ENCODE measurements around the gene SEC62.
A peak's percentile ranks its signal among the peaks of the same experiment; 100 is the strongest.

Gene SEC62

DNA sequence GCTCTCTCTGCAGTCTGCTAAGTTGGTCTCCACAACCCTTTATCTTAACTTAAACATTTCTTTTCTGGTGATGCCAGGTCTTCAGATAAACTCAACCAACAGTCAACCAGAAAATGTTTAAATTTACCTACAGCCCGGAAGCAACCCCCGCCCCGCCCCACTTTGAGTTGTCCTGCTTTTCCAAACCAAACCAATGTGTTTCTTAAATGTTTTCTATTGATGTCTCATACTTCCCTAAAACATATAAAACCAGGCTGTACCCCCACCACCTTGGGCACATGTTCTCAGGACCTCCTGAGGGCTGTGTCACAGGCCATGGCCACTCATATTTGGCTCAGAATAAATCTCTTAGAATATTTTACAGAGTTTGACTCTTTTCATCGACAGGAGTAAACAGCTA is 58.0 kb downstream of the SEC62 start:
- H3K27ac Mint-ChIP-seq = no peak overlapping the region
- H3K36me3 Mint-ChIP-seq = peaks cover 6% of the 10 kb centered on the region
- H3K9me3 Mint-ChIP-seq = peaks cover 6% of the 10 kb centered on the region
- DNase-seq (ENCODE audit: low spot score in 2 of 2) = no peak
- peaks cover 7% of the 10 kb centered on the region for H3K4me1 Mint-ChIP-seq
- H3K4me3 Mint-ChIP-seq = no peak overlapping the region
- ATAC-seq = no peak

DNA sequence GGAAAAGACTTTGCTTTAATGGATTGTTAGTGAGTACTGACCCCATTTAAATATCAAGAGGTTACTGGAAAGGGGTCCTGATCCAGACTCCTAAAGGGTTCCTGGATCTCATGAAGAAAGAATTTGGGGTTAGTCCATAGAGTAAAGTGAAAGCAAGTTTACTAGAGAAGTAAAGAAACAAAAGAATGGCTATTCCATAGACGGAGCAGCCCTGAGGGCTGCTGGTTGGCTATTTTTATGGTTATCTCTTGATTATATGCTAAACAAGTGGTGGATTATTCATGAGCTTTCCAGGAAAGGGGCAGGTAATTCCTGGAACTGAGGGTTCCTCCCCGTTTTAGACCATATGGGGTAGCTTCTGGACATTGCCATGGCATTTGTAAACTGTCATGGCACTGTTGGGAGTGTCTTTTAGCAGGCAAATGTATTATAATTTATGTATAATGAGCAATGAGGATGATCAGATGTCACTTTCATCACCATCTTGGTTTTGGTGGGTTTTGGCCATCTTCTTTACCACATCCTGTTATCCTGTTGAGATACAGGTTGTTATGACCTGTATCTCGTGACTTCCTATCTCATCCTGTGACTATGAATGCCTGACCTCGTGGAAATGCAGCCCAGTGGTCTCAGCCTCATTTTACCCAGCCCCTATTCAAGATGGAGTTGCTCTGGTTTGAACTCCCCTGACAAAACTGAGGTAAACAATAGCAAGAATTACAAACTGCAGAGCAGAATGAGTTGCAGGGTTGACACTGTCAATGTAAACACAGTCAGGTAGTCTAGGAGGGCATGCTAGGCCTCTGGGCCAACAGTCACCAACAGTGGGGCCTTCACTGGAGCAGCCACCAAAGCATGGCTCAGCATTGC is 60.9 kb downstream of the SEC62 start:
- peak overlapping the region; percentile 70 for H3K27ac Mint-ChIP-seq
- ATAC-seq = peak; percentile 81
- H3K9me3 Mint-ChIP-seq = peaks cover 6% of the 10 kb centered on the region
- no peak for DNase-seq (ENCODE audit: low spot score in 2 of 2)
- no peak overlapping the region for H3K4me3 Mint-ChIP-seq
- H3K36me3 Mint-ChIP-seq = peaks cover 6% of the 10 kb centered on the region
- peaks cover 8% of the 10 kb centered on the region for H3K4me1 Mint-ChIP-seq

DNA sequence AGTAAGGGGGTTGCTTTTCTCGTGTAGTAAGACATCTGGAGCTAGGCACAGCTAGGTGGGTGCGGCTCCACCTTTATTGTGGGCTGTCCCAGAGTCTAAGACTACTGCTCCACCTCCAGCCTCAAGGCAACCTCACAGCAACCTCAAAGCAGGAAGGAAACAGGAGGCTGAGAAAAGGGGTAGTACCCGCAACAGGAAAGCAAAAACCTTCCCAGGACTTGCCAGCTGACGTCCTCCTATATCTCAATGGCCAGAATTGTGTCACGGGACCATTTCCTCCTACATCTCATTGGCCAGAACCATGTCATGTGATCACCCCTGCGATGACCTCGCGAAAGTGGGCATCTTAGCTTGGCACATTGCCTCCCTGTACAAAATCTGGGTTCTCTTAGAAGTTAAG is 66.9 kb downstream of the SEC62 start:
- peaks cover 2% of the 10 kb centered on the region for H3K9me3 Mint-ChIP-seq
- no peak overlapping the region for H3K27ac Mint-ChIP-seq
- no peak overlapping the region for H3K4me3 Mint-ChIP-seq
- H3K36me3 Mint-ChIP-seq = no peaks in the 10 kb centered on the region
- ATAC-seq (peak; percentile 14), DNase-seq (ENCODE audit: low spot score in 2 of 2) (no peak)
- peaks cover 17% of the 10 kb centered on the region for H3K4me1 Mint-ChIP-seq

DNA sequence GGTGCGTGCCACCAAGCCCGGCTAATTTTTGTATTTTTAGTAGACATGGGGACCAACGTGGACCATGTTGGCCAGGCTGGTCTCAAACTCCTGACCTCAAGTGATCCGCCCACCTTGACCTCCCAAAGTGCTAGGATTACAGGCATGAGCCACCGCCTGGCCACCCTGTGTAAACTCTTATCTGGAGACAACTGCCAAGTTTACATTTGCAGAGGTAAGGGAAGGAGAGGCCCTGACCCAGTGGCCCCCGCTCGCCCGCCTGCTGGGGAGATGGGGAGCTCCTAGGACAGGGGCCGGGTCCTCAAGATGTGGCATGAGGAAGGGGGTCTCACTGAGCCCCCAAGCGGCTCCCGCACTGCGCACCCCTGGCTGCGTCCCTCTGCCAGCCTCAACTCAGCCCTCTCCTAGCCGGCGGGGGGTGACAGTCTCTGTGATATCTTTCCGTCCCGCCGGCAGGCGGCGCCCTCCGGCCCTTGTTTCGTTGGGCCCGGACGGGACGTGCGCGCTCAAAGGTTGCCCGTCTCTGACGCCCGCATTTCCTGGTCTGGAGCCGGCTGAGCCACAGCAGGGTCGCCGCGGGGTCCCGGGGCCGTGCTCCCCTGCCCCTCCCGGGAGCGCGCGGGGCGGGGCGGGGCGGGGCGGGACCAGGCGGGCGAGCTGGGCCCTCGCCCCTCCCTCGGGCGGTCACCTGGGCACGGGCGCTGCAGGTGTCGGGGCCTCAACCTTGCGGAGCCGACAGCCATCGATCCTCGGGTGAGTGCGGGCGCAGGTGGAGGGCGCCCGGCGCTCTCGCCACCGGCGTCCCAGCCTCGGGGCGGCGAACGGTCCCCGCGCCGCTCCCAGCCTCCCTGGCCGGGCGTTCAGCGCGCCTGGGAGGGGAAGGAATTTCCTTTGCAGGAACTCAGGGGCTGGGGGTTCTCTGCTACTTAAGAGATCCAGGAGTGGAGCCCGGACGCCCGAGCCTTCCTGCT is 71.1 kb downstream of the SEC62 start, which contains the start of gene GPR160:
GPR160 (plus strand) TSS at position 533 of the 971 bp plus-strand sequence. CDS start 45,978 bp downstream, outside the sequence.
- H3K4me3 Mint-ChIP-seq = peak within 1 kb of the TSS; percentile 76
- H3K9me3 Mint-ChIP-seq = no peaks in the 10 kb centered on the region
- peaks cover 38% of the 10 kb centered on the region for H3K4me1 Mint-ChIP-seq
- DNase-seq (ENCODE audit: low spot score in 2 of 2) = peak; percentile 85 to 91
- H3K27ac Mint-ChIP-seq = no peak within 1 kb of the TSS
- ATAC-seq = peak; percentile 95
- H3K36me3 Mint-ChIP-seq = peaks cover 5% of the 10 kb centered on the region

DNA sequence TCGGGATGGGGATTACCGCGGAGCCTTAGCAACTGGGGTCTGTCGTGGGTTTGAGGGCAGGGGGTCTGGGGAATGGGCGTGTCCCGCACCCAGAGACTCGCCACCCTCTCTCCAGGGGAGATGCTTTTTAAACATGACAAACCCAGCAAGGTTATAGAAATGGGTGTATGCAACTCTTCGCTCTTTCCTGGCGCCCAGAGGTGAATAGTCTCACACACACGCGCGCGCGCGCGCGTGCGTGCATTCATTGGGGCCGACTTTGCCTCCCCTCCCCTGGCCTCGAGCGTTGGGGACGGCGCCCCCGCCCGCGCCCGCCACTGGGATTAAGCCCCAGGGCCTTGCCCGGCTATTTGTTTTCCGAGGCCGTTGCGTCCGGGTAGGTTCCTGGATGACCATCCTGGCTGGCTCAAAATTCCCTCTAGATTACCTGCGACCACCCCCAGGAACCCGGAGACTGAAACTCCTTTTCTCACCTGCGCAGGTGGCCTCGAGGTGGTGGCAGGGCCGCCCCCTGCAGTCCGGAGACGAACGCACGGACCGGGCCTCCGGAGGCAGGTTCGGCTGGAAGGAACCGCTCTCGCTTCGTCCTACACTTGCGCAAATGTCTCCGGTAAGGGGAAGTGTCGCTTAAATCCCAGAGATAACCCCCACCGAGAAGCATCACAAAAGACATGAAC is 72.0 kb downstream of the SEC62 start:
- DNase-seq (ENCODE audit: low spot score in 2 of 2) = peak in 1 of 2 donors; percentile 62
- Mint-ChIP-seq H3K4me3 (peak overlapping the region; percentile 76), H3K27ac (no peak overlapping the region), H3K9me3 (no peaks in the 10 kb centered on the region), H3K36me3 (peaks cover 5% of the 10 kb centered on the region), H3K4me1 (peaks cover 30% of the 10 kb centered on the region)
- peak; percentile 25 for ATAC-seq

DNA sequence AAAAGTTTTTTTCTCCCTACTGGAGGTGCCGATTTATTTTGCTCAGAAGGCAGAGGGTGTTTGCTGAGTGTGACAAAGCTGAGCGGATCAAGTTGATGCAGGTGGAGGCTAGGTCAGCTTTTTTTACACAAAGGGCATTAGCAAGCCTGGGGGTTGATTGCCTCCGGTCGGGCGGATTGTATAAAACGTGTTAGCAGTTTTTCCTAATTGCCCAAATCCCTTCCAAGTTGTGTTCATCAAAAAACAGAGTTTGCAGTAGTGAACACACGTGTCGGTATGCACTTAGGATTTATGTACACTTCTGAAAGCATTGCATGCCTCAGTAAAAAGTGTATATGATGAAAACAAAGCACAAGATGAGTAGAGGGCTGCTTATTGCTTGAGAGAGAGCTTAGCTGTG is 73.8 kb downstream of the SEC62 start:
- peaks cover 34% of the 10 kb centered on the region for H3K4me1 Mint-ChIP-seq
- no peaks in the 10 kb centered on the region for H3K9me3 Mint-ChIP-seq
- no peak overlapping the region for H3K27ac Mint-ChIP-seq
- no peak overlapping the region for H3K4me3 Mint-ChIP-seq
- no peak for ATAC-seq
- H3K36me3 Mint-ChIP-seq = peaks cover 5% of the 10 kb centered on the region
- DNase-seq (ENCODE audit: low spot score in 2 of 2) = no peak

DNA sequence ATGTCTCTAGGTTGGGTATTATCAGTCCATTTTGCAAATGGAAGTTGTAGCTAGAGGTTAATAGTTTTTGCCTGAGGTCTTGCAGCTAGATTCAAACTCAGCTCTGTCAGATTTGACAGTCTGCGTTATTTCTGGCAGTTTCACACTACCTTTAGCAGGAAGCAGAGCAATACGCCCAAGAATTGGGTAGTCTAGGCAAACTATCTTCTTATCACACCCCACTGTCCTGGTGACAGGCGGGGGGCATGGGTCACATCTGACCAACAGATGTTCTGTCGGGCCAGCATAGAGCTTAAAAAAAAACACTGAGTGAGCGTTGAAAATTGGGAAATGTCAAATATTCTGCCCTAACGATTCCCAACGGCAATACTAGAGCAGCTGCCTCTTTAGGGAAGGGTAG is 76.9 kb downstream of the SEC62 start:
- no peak overlapping the region for H3K27ac Mint-ChIP-seq
- ATAC-seq (no peak), DNase-seq (ENCODE audit: low spot score in 2 of 2) (no peak)
- peaks cover 39% of the 10 kb centered on the region for H3K4me1 Mint-ChIP-seq
- no peaks in the 10 kb centered on the region for H3K9me3 Mint-ChIP-seq
- no peak overlapping the region for H3K4me3 Mint-ChIP-seq
- H3K36me3 Mint-ChIP-seq = peaks cover 11% of the 10 kb centered on the region

DNA sequence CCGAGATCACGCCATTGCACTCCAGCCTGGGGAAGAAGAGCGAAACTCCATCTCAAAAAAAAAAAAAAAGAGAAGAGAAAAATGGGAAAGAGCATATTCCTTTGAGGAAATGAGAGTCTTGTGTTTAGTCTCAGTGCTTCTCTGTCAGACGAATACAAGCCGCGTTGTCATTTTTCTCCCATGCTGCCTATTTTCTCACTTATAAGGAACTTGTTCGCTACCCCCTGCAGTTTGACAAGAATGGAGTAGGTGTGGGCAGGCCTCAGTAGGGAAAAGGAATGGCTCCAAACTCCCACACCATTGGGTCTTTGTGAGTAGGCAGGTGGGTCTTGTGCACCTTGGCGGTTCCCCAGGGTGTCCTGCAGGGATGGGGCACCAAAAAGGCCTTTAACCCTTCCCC is 77.7 kb downstream of the SEC62 start:
- Mint-ChIP-seq H3K9me3 (no peaks in the 10 kb centered on the region), H3K36me3 (peaks cover 11% of the 10 kb centered on the region), H3K27ac (no peak overlapping the region), H3K4me3 (no peak overlapping the region), H3K4me1 (peaks cover 39% of the 10 kb centered on the region)
- no peak for DNase-seq (ENCODE audit: low spot score in 2 of 2)
- ATAC-seq = no peak

DNA sequence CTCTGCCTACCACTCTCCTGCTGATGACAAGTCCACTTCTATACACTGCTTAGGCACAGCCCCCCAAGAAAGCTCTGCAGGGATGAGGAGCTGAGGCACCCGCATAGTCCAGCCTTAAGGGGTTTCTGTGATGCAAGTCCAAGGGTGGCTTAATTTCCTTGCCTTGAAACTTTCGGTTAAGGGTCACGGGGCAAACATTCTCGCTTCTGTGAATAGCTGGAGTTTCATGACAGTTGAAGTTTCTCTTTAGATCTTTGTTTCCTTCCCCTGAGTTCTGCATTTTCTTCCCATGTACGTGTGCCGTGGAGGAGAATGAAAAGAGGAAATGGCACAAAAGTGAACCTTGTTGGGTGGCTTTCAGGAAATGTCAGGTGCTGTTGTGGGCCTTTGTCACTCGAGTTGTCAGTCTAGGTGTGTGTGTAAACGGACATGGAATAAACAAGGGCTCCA is 78.2 kb downstream of the SEC62 start:
- Mint-ChIP-seq H3K36me3 (peaks cover 11% of the 10 kb centered on the region), H3K27ac (no peak overlapping the region), H3K4me3 (no peak overlapping the region), H3K9me3 (no peaks in the 10 kb centered on the region), H3K4me1 (peaks cover 35% of the 10 kb centered on the region)
- DNase-seq (ENCODE audit: low spot score in 2 of 2) = no peak
- no peak for ATAC-seq

DNA sequence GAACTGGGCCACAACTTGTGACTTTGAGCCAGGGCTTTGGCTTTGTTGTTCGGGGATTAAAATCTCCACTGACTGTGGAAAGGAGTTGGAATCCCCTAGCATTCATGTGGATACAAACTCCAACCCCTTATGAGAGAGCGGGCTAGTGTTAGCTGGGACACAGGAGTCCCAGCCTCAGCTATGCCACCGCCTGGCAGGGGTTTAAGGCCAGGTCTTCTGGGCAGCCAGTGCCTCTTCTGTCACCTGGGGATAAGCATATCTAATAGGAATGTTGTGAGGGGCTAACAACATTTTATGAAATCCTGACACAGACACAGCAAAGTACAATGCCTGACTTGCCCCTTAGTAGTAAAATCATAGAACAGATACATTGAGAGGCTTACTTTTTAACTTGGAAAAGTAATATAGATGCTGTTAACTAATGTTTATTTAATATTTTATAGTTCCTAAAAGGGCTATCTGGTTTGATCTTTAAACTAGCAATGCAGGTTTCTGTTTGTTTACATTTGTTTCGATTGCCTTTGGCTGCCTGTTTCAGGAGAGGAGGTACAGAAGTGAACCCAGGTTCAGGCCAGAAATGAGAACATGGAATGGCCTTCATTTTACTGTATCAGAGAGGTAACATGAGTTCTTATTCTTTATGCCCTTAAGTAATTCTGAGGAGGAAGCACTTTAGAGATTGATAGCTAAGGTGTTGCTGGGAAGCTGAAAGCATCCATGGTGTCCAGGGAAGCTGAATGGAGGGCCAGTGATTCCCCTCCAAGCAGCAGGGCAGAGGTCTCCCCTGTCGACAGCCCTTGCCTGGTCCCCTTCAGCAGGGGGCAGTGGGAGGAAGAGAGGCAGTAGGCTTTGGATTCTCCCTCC is 79.9 kb downstream of the SEC62 start:
- peaks cover 18% of the 10 kb centered on the region for H3K4me1 Mint-ChIP-seq
- no peaks in the 10 kb centered on the region for H3K9me3 Mint-ChIP-seq
- DNase-seq (ENCODE audit: low spot score in 2 of 2) = no peak
- peaks cover 5% of the 10 kb centered on the region for H3K36me3 Mint-ChIP-seq
- no peak overlapping the region for H3K27ac Mint-ChIP-seq
- H3K4me3 Mint-ChIP-seq = no peak overlapping the region
- ATAC-seq = no peak

DNA sequence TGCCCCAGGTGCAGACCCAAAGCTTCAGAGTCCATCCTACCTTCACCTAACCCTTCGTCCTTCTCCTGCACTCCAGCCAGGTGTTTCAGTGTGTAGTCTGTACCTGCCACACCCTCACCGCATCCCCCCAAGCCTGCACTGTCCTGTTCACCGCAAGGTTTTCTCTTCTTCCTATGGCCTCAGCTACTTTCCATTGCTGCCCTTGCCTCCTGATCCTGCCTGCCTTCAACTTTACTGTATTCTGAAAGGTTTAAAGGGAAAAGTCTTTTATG is 80.5 kb downstream of the SEC62 start:
- ATAC-seq (no peak), DNase-seq (ENCODE audit: low spot score in 2 of 2) (no peak)
- Mint-ChIP-seq H3K36me3 (peaks cover 5% of the 10 kb centered on the region), H3K9me3 (no peaks in the 10 kb centered on the region), H3K4me1 (peaks cover 14% of the 10 kb centered on the region), H3K4me3 (no peak overlapping the region), H3K27ac (no peak overlapping the region)

Data from stimulated activated effector memory CD8-positive, alpha-beta T cell treated with anti-CD3 and anti-CD28 coated beads, Interleukin-12 subunit alpha, Interleukin-12 subunit beta, amount 100 ng/mL, for 72 hours (primary cell).